ENCODE data around the gene SRP72.

SRP72 gene

DNA sequence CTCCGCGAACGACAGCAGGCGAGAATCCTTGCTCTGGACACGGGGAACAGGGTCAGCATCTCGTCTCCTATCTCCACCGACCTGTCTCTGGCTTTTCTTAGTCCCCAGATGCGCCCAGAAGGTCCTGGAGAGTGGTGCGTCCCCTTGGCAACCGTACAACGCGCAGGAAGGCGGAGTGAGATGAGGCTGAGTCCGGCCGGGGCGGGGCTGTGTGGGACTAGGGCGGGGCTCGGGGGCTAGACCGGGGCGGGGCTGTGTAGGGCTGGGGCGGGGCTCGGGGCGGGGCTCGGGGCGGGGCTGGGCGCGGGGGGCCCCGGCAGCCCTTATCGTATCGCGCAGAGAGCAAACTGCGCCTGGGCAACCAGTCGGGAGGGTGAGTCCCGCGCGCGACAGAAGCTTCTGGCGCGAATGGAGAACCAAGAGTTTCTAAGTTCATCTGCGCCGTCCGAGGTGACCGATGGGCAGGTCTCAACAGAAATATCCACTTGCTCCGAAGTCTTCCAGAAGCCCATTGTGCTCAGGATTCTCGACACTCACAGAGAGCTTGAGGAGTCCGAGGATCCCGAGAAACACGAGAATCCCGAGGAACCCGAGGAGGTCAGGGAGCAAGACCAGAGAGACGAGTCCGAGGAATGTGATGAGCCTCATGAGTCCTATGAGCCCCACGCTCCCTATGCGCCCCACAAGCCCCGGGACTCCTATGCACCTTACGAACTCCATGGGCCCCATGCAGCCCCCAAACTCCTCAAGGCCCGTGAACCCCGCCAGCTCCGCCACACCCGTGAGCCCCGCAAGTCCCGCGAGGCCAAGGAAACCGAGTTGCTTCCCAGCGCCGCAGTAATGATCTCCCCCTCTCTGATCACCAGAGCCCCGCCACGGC is 63.1 kb downstream of the SRP72 start:
- H3K27ac ChIP-seq, result no peak overlapping the region
- TF ChIP-seq, protein P1, sequence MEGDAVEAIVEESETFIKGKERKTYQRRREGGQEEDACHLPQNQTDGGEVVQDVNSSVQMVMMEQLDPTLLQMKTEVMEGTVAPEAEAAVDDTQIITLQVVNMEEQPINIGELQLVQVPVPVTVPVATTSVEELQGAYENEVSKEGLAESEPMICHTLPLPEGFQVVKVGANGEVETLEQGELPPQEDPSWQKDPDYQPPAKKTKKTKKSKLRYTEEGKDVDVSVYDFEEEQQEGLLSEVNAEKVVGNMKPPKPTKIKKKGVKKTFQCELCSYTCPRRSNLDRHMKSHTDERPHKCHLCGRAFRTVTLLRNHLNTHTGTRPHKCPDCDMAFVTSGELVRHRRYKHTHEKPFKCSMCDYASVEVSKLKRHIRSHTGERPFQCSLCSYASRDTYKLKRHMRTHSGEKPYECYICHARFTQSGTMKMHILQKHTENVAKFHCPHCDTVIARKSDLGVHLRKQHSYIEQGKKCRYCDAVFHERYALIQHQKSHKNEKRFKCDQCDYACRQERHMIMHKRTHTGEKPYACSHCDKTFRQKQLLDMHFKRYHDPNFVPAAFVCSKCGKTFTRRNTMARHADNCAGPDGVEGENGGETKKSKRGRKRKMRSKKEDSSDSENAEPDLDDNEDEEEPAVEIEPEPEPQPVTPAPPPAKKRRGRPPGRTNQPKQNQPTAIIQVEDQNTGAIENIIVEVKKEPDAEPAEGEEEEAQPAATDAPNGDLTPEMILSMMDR (conservative IDR thresholded peaks at IDR 0.05), result no peak
- no peak for TF ChIP-seq ZFX (IDR thresholded peaks at IDR 0.05)

DNA sequence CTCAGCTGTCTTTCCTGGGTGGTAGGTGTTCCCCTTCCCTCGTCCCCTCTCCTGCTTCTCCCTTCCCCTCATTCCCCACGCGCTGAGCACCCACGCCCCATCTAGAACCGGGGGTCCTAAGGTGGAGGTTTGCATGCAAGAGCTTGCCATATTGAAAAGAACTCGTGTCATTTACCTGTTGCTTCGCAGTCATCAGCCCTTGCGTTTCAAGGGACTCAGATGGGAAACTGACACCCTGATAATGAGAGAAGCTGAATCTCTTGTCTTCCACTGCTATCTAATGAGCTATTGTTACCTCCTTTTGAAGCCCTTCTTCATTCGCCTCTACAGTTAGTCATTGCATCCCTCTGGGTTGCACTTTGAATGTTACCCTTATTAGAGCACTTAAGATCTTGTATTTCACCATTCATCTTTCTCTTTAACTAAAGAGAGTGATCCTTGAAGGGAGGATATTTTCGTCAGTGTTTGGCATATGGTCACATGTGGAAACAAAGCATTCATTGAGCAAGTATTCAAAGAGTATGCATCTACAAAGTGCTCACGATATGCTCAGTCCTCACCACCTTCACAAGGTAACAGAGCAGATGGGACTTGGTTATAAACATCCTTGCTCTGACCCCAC is 63.8 kb downstream of the SRP72 start:
- TF ChIP-seq ZFX (IDR thresholded peaks at IDR 0.05), result no peak
- TF ChIP-seq, protein P1 (conservative IDR thresholded peaks at IDR 0.05), result no peak
- H3K27ac ChIP-seq, result no peak overlapping the region

DNA sequence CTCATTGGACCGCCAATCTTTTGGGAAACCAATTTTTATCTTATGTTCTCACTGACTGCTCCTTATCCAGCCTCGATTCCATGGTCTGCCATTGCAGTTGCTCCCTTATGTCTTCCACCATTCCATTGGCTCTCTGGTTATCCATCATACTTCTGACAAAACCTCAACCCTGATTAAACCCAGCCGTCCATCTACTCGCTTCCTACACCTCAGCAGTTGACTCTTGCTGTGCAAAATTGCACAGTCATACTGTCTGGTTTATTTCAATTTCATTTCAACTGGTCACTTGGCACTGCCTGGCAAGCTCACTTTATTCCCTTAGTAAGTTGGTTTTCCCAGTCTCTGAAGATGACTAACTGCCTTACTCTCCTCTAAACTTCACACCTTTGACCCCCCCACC is 64.4 kb downstream of the SRP72 start:
- no peak for TF ChIP-seq ZFX (IDR thresholded peaks at IDR 0.05)
- TF ChIP-seq, protein P1 (conservative IDR thresholded peaks at IDR 0.05), result no peak
- no peak overlapping the region for H3K27ac ChIP-seq

DNA sequence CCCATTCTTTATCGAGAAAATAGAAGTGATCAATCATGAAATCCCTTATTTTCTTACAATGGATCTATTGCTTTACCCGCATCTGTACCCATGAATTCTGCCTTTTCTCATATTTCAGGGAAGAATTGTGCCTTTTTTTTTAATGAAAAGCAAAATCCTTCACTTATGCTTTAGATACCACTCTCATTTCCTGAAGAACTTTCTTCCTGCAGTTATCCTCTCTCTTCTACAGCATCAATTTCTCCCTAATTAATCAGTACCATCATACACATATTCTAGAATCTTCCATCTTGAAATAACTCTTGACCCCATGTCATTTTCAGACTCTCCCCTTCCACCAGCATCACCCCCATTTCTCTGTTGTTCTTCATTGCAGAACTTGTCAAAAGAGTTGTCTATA is 64.8 kb downstream of the SRP72 start:
- no peak overlapping the region for H3K27ac ChIP-seq
- no peak for TF ChIP-seq ZFX (IDR thresholded peaks at IDR 0.05)
- TF ChIP-seq, protein P1 (conservative IDR thresholded peaks at IDR 0.05), result no peak

DNA sequence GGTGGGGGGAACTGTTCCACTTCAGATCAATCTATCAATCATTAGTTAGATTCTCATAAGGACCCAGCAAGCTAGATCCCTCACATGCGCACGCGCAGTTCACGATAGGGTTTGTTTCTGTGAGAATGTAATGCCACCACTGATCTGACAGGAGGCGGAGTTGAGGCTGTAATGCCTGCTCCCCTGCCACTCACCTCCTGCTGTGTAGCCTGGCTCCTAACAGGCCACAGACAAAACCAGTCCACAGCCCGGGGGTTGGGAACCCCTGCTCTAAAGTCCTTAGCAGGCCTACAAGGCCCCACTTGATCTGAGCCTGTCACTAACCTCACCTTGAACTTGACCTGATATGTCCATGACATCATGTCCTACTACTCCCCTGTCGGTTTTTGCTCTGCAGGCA is 68.5 kb downstream of the SRP72 start:
- TF ChIP-seq, protein P1 (conservative IDR thresholded peaks at IDR 0.05), result no peak
- no peak for TF ChIP-seq ZFX (IDR thresholded peaks at IDR 0.05)
- H3K27ac ChIP-seq, result no peak overlapping the region

- TF ChIP-seq, protein P1 (conservative IDR thresholded peaks at IDR 0.05), result no peak
- no peak for TF ChIP-seq ZFX (IDR thresholded peaks at IDR 0.05)
These were observed 69.7 kb downstream of the SRP72 start for GRCh38 chr4:56537147-56537546.

GRCh38 chr4:56540826-56541225 is 73.4 kb downstream of the SRP72 start:
- no peak for TF ChIP-seq ZFX (IDR thresholded peaks at IDR 0.05)
- TF ChIP-seq, protein P1 (conservative IDR thresholded peaks at IDR 0.05), result no peak
- H3K27ac ChIP-seq, result no peak overlapping the region

More at GRCh38 chr4:56537147-56537546, 69.7 kb downstream of the SRP72 start:
- no peak overlapping the region for H3K27ac ChIP-seq
